Lower lobe of right lung (tissue), 2 donors: ENCODE results near the gene TRAM2. TPM values are rescaled to one million over a fixed set of nuclear protein-coding genes. Genes with fewer than 3 reads are reported as not detected.

ENCODE experiments used
- ATAC-seq, 2 donors: fragments of 200-7000 bp; cut with Tn5 transposase; one replicate each; pipeline ENCODE4 v1.9.1; 2020 to 2022; ENCODE audit warnings: mild to moderate bottlenecking in 2 of 2, moderate library complexity in 2 of 2
- DNase-seq: peaks from one replicate; pipeline ENCODE4 v3.0.0-alpha.2; 2020
- H3K27ac ChIP-seq: fragments of 200-600 bp; one replicate; pipeline ENCODE4 v1.8.0; 2022
- H3K27me3 ChIP-seq: fragments of 200-600 bp; one replicate; pipeline ENCODE4 v1.8.0; 2022; ENCODE audit warnings: low read depth
- H3K36me3 ChIP-seq: fragments of 200-600 bp; one replicate; pipeline ENCODE4 v1.8.0; 2022; ENCODE audit warnings: mild to moderate bottlenecking
- H3K4me1 ChIP-seq: fragments of 200-600 bp; one replicate; pipeline ENCODE4 v1.8.0; 2022
- H3K4me3 ChIP-seq: fragments of 200-600 bp; one replicate; pipeline ENCODE4 v1.8.0; 2022; ENCODE audit warnings: mild to moderate bottlenecking
- H3K9me3 ChIP-seq: fragments of 200-600 bp; one replicate; pipeline ENCODE4 v1.8.0; 2022
- intact Hi-C: fragments of 100-400 bp; cut with DNase I; formaldehyde crosslinking; loops from one replicate; pipeline ENCODE4 v1.11.0; 2022
- total RNA-seq: library from RNA; stranded (reverse); fragmentation: NEBNext Ultra II Directional; extraction: Animal tissue kit (Norgen Biotek cat#: 25700); gene quantifications from one replicate; pipeline ENCODE4 v1.2.1, GENCODE V29; 2021
- TF ChIP-seq, protein P1 (sequence below): fragments of 200-600 bp; IDR thresholded peaks from one replicate; pipeline ENCODE4 v1.8.0; 2022; ENCODE audit warnings: antibody characterized with exemption, mild to moderate bottlenecking
- donor health status: DM: no; HTN: yes; CAD: no; lungs with severe emphysema.

TRAM2 gene
- total RNA-seq, 1 donor from 2014 or later: 21.9 TPM

DNA sequence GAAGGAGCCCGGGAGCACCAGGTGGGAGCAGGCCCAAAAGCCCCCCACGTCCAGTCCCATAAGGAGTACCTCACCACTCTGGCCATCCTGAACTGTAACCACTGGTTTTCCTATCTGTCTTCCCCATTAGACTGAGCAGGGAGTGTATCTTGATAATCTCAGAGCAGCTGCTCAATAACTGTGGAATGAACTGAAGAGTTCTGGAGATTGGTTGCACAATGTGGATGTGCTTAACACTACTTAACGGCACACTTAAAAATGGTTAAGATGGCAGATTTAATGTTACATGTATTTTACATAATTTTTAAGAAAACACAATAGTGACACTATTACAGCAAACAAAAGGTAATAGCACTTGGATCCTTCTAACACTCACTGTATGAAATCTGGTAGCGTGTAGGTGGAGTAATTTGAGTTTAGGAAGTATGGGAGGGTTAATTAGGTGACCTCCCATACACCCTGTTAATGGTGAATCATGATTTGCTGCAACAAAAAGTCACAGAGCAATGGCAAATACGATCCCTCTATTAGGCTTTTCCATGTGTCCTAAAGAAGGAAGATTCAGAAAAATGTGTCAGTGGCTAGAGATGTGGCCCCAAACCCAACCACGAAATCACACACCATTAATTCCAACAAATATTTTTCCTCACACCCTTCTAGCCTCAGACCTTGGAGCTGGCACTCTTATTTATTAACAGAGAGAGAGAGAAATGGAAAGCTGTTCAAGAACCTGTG, 18.4 kb downstream of the TRAM2 start:
- Histone ChIP-seq H3K27me3 (no peaks in the 10 kb centered on the region), H3K27ac (no peak overlapping the region), H3K4me1 (peaks cover 20% of the 10 kb centered on the region), H3K9me3 (no peaks in the 10 kb centered on the region), H3K4me3 (no peak overlapping the region), H3K36me3 (no peaks in the 10 kb centered on the region)
- intact Hi-C loops: no loop called here
- TF ChIP-seq, protein P1, sequence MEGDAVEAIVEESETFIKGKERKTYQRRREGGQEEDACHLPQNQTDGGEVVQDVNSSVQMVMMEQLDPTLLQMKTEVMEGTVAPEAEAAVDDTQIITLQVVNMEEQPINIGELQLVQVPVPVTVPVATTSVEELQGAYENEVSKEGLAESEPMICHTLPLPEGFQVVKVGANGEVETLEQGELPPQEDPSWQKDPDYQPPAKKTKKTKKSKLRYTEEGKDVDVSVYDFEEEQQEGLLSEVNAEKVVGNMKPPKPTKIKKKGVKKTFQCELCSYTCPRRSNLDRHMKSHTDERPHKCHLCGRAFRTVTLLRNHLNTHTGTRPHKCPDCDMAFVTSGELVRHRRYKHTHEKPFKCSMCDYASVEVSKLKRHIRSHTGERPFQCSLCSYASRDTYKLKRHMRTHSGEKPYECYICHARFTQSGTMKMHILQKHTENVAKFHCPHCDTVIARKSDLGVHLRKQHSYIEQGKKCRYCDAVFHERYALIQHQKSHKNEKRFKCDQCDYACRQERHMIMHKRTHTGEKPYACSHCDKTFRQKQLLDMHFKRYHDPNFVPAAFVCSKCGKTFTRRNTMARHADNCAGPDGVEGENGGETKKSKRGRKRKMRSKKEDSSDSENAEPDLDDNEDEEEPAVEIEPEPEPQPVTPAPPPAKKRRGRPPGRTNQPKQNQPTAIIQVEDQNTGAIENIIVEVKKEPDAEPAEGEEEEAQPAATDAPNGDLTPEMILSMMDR: no peak
- ATAC-seq (peak; percentile 77 to 87), DNase-seq (no peak)

DNA sequence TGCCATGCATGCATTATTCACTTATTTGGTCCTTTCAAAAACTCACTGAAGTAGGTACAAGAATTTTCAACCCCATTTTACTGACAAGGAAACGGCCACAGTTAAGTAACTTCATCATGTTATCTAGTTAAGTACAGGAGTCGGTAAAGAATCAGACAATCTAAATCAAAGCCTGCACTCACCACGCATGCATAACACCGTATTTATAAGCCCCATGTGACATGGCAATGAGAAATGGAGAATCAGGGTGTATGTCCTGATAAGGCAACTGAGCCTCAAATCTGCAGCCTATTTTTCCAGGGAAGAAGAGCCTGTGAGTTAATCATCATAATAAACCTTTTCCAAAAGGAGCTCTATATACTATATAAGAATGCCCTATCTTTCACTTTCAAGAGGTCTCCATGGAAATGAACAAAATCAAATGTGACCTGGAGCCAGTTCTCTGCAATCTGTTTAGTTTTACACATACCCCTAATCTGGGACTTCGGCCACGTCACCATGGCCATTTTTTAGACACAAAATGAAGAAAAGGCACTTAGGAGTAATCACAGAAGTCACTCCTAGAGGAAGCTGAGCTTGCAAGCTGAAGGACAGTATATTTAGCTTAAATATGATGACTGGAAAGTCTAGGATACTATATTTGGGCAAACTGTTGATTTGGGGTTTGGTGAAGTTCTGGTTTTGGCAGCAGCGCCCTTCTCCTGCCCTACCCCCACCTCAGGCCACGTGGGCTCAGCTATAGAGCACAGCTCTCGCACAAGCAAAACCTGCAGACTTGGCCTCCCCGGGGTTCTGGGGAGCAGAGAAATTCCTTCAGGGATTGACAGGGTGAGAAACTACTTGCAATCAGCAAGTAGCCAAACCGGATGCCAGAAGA, 19.2 kb downstream of the TRAM2 start:
- Histone ChIP-seq H3K4me1 (peaks cover 22% of the 10 kb centered on the region), H3K9me3 (no peaks in the 10 kb centered on the region), H3K27me3 (no peaks in the 10 kb centered on the region), H3K36me3 (no peaks in the 10 kb centered on the region), H3K27ac (no peak overlapping the region), H3K4me3 (no peak overlapping the region)
- ATAC-seq (peak in 1 of 2 donors; percentile 25), DNase-seq (no peak)
- intact Hi-C loops: no loop called here
- TF ChIP-seq, protein P1: no peak

DNA sequence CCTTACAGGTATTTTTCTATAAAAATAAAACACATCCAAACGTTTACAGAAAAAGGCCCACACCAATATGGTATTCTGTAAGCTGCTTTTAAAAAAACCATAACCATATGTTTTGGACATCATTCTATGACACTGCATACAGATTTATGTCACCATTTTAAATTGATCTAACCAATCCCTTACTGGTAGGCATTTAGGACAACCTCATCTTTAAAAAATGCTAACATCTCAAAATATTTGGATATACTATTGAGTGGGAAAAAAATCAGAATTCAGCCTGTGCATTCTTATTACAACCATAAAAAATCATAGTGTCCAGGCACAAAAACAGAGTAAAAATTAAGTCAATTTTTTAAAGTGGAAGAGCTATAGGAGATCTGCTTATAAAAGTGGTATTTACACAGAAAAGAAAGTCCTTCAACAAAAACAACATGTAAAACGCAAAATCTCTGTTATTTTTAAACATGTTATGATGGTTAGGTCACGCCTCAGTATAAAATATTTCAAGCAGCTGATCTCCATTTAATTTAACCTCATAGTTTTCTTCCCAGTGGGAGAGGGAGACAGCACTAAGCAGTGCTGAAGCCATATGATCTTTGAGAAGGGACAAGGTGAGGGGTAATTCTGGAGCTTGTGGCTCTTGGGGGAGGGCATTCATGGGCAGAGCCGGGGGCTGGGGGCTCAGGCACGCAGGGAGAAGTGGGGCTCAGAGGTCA, 21.2 kb downstream of the TRAM2 start:
- H3K36me3 ChIP-seq: no peaks in the 10 kb centered on the region

DNA sequence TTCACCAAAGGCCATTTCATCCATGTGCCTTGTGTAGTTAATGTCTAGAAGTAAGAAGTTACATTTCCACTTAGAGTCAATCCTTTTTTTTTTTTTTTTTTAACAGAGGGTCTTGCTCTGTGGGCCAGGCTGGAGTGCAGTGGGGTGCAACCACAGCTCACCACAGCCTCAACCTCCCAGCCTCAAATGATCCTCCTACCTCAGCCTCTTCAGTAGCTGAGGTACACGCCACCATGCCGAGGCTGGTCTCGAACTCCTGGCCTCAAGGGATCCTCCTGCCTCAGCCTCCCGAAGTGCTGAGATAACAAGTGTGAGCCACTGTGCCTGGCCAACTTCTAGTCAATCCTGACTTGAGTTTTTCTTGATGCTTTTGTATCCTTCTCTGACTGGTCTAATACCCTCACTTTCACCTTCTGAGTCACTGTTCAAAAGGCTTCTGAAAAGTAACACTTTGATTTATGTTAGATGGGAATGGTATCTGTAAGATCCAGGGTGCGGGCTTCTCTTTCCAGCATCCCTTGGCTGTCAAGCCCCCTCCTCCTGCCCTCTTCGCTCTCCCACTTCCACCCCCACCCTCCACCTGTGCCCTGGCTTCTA, 22.1 kb downstream of the TRAM2 start:
- no peaks in the 10 kb centered on the region for H3K27me3 ChIP-seq
- H3K36me3 ChIP-seq: no peaks in the 10 kb centered on the region
- no peaks in the 10 kb centered on the region for H3K9me3 ChIP-seq
- no peak for DNase-seq
- H3K27ac ChIP-seq: no peak overlapping the region
- no peak overlapping the region for H3K4me3 ChIP-seq
- intact Hi-C loops: no loop called here
- TF ChIP-seq, protein P1: no peak
- H3K4me1 ChIP-seq: peaks cover 51% of the 10 kb centered on the region
- ATAC-seq: no peak

More for the DNA sequence above, 21.2 kb downstream of the TRAM2 start:
- H3K9me3 ChIP-seq: no peaks in the 10 kb centered on the region
- intact Hi-C loops: no loop called here
- H3K27ac ChIP-seq: no peak overlapping the region
- DNase-seq: no peak
- H3K27me3 ChIP-seq: no peaks in the 10 kb centered on the region
- peaks cover 42% of the 10 kb centered on the region for H3K4me1 ChIP-seq
- TF ChIP-seq, protein P1: no peak
- ATAC-seq: no peak
- no peak overlapping the region for H3K4me3 ChIP-seq

DNA sequence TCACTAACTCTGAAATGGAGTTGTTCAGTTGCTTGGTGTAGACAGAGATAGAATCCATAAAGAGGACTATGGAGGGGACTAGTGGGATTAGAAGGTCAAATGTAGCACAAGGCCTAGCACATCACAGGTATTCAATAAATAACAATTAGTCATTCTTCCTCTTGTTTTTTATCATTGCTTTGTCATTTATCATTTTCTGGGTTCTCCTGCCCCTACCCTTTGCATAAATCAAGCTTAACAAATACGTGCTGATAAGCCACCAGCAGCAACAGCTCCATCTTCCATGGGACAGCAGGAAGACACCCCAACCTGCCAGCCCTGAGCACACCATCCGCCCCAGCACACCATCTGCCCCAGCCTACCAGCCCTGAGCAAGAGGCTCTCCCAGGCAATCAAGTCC, 23.1 kb downstream of the TRAM2 start:
- no peak overlapping the region for H3K27ac ChIP-seq
- peaks cover 51% of the 10 kb centered on the region for H3K4me1 ChIP-seq
- DNase-seq (no peak), ATAC-seq (no peak)
- no peaks in the 10 kb centered on the region for H3K36me3 ChIP-seq
- TF ChIP-seq, protein P1: no peak
- H3K9me3 ChIP-seq: no peaks in the 10 kb centered on the region
- intact Hi-C loops: no loop called here
- no peak overlapping the region for H3K4me3 ChIP-seq
- no peaks in the 10 kb centered on the region for H3K27me3 ChIP-seq
